CD14-positive monocyte (primary cell): ENCODE measurements around the gene TAF6. TPM values are rescaled to one million over a fixed set of nuclear protein-coding genes. Genes with fewer than 3 reads are reported as not detected.

ENCODE experiments used
- DNase-seq, 3 donors: peaks; one replicate each; pipeline ENCODE4 v3.0.0-alpha.2; 2011 to 2022
- H2AFZ ChIP-seq: 2 replicates; pipeline ENCODE4 v1.6.0; 2012; ENCODE audit warnings: mild to moderate bottlenecking, low read depth, low read length, inconsistent platforms; ENCODE audit not compliant: insufficient read depth, poor library complexity, severe bottlenecking
- H3K27ac ChIP-seq, 2 donors: 1 replicate in 1 of 2; 2 replicates in 1 of 2; pipeline ENCODE4 v1.5.1; 2012 to 2013; ENCODE audit warnings: low read length in 2 of 2, control low read depth in 1 of 2, inconsistent platforms in 1 of 2, low read depth in 1 of 2, mild to moderate bottlenecking in 1 of 2
- H3K27me3 ChIP-seq, 2 donors: one replicate each; pipeline versions ENCODE4 v1.6.0 to v1.6.1; 2011 to 2013; ENCODE audit warnings: low read length in 2 of 2; ENCODE audit not compliant: control insufficient read depth in 2 of 2, insufficient read depth in 2 of 2
- H3K36me3 ChIP-seq, 2 donors: replicated peaks in 1 of 2; 1 replicate in 1 of 2; 2 replicates in 1 of 2; pipeline versions ENCODE4 v1.5.1 to v1.6.1; 2012 to 2013; ENCODE audit warnings: low read length in 2 of 2, control low read depth in 1 of 2, inconsistent platforms in 1 of 2, mild to moderate bottlenecking in 1 of 2; ENCODE audit not compliant: insufficient read depth in 2 of 2, control insufficient read depth in 1 of 2
- H3K4me1 ChIP-seq, 2 donors: 1 replicate in 1 of 2; 2 replicates in 1 of 2; pipeline versions ENCODE4 v1.5.1 to v1.6.1; 2012 to 2013; ENCODE audit warnings: low read length in 2 of 2, control low read depth in 1 of 2, inconsistent platforms in 1 of 2, mild to moderate bottlenecking in 1 of 2, moderate library complexity in 1 of 2; ENCODE audit not compliant: insufficient read depth in 2 of 2, control insufficient read depth in 1 of 2
- H3K4me2 ChIP-seq: replicated peaks from 2 replicates; pipeline ENCODE3; 2012; ENCODE audit warnings: low read length, moderate library complexity, mild to moderate bottlenecking; ENCODE audit not compliant: poor library complexity, severe bottlenecking; ENCODE audit errors: extremely low read depth
- H3K4me3 ChIP-seq, 3 experiments: fragments of 200-600 bp in 1 of 3; sonication (generic) in 1 of 3; replicated peaks in 1 of 3; 1 replicate in 2 of 3; 2 replicates in 1 of 3; pipeline ENCODE4 v1.5.1; 2011 to 2013; ENCODE audit warnings: low read length in 3 of 3, mild to moderate bottlenecking in 3 of 3, control low read depth in 2 of 3, low read depth in 2 of 3, inconsistent platforms in 1 of 3, moderate library complexity in 1 of 3
- H3K79me2 ChIP-seq: 2 replicates; pipeline ENCODE4 v1.6.0; 2012; ENCODE audit warnings: mild to moderate bottlenecking, control low read depth, inconsistent platforms, low read length, moderate library complexity; ENCODE audit not compliant: insufficient read depth
- H3K9ac ChIP-seq: 2 replicates; pipeline ENCODE4 v1.6.0; 2017; ENCODE audit warnings: low read length, mild to moderate bottlenecking; ENCODE audit not compliant: insufficient read depth, poor library complexity, severe bottlenecking
- H3K9me3 ChIP-seq, 2 donors: replicated peaks in 1 of 2; 1 replicate in 1 of 2; 2 replicates in 1 of 2; pipeline versions ENCODE4 v1.5.1 to v1.6.1; 2012 to 2013; ENCODE audit warnings: low read length in 2 of 2, control low read depth in 1 of 2; ENCODE audit not compliant: control insufficient read depth in 1 of 2, insufficient read depth in 1 of 2
- H4K20me1 ChIP-seq: 2 replicates; pipeline ENCODE4 v1.6.0; 2012; ENCODE audit warnings: mild to moderate bottlenecking, low read length, control low read depth, moderate library complexity; ENCODE audit not compliant: insufficient read depth
- H3K27ac Mint-ChIP-seq, 7 donors: one replicate each; pipeline ENCODE4 v1.8.0; 2020; ENCODE audit warnings: mild to moderate bottlenecking in 7 of 7, mixed read lengths in 7 of 7, moderate library complexity in 6 of 7, inconsistent platforms in 2 of 7
- H3K27me3 Mint-ChIP-seq, 3 donors: one replicate each; pipeline ENCODE4 v1.8.0; 2021 to 2022; ENCODE audit warnings: low read depth in 3 of 3, mild to moderate bottlenecking in 3 of 3, mixed read lengths in 3 of 3, moderate library complexity in 3 of 3, inconsistent platforms in 1 of 3
- H3K36me3 Mint-ChIP-seq, 2 donors: one replicate each; pipeline ENCODE4 v1.8.0; 2020; ENCODE audit warnings: mixed read lengths in 2 of 2, inconsistent platforms in 1 of 2, mild to moderate bottlenecking in 1 of 2
- H3K4me1 Mint-ChIP-seq: one replicate; pipeline ENCODE4 v1.8.0; 2020; ENCODE audit warnings: mild to moderate bottlenecking, mixed read lengths
- H3K4me3 Mint-ChIP-seq, 2 donors: one replicate each; pipeline ENCODE4 v1.8.0; 2020; ENCODE audit warnings: mild to moderate bottlenecking in 2 of 2, mixed read lengths in 2 of 2, moderate library complexity in 1 of 2
- H3K9me3 Mint-ChIP-seq, 7 donors: one replicate each; pipeline ENCODE4 v1.8.0; 2020 to 2022; ENCODE audit warnings: mixed read lengths in 7 of 7, mild to moderate bottlenecking in 6 of 7, moderate library complexity in 6 of 7, inconsistent platforms in 2 of 7
- CTCF ChIP-seq: fragments of 200-600 bp; IDR thresholded peaks from one replicate; pipeline ENCODE4 v1.8.0; 2022; ENCODE audit warnings: antibody characterized with exemption, mild to moderate bottlenecking
- WGBS: methylation state at CpG from one replicate; pipeline ENCODE4 v1.1.5; 2013; ENCODE audit warnings: missing lambda C conversion rate; ENCODE audit not compliant: insufficient coverage; 5-methylcytosine and 5-hydroxymethylcytosine counted together
- intact Hi-C, 2 donors: fragments of 100-400 bp; cut with micrococcal nuclease; formaldehyde crosslinking; loops; one replicate each; pipeline versions ENCODE4 v1.15.0 to v1.15.1; 2023
- polyA plus RNA-seq, 3 donors: library from polyadenylated mRNA; depleted of rRNA in 1 of 3; unstranded in 2 of 3; stranded (reverse) in 1 of 3; fragments of 300-500 nt in 2 of 3; fragments of >200 nt in 1 of 3; fragmentation: Illumina TruSeq in 2 of 3; gene quantifications; 1 replicate in 2 of 3; 2 replicates in 1 of 3; pipeline ENCODE4 v1.2.3, GENCODE V29; 2012 to 2021

Gene TAF6
- polyA plus RNA-seq, 3 donors: 9.6 to 28.9 (median 11.0) TPM

GRCh38 chr7:100115026-100115425 lies 4.1 kb downstream of the TAF6 start:
- Histone ChIP-seq H2AFZ (no peak overlapping the region), H3K4me1 (peaks cover 13 to 16% of the 10 kb centered on the region in 2 donors), H3K79me2 (peaks cover 11% of the 10 kb centered on the region), H3K4me2 (no peak overlapping the region), H3K9me3 (no peaks in the 10 kb centered on the region), H3K27ac (no peak overlapping the region), H3K4me3 (no peak overlapping the region), H3K27me3 (no peaks in the 10 kb centered on the region), H4K20me1 (no peaks in the 10 kb centered on the region), H3K36me3 (peaks cover 34 to 40% of the 10 kb centered on the region in 2 donors), H3K9ac (no peak overlapping the region)
- DNase-seq: no peak
- TF ChIP-seq CTCF: no peak
- Mint-ChIP-seq H3K9me3 (no peaks in the 10 kb centered on the region), H3K27ac (peak overlapping the region in 1 of 7 donors; percentile 53), H3K27me3 (no peaks in the 10 kb centered on the region), H3K36me3 (peaks cover 30 to 51% of the 10 kb centered on the region in 2 donors), H3K4me1 (peaks cover 23% of the 10 kb centered on the region), H3K4me3 (no peak overlapping the region)
- WGBS: 98% methylated on average over 6 of the region's 7 CpGs
- intact Hi-C loops: no loop called here

- no peak overlapping the region for H3K4me3 ChIP-seq
- intact Hi-C loops: no loop called here
- no peak overlapping the region for H2AFZ ChIP-seq
- Mint-ChIP-seq H3K36me3 (peaks cover 48 to 82% of the 10 kb centered on the region in 2 donors), H3K4me1 (peaks cover 8% of the 10 kb centered on the region), H3K9me3 (no peaks in the 10 kb centered on the region), H3K27me3 (no peaks in the 10 kb centered on the region), H3K4me3 (no peak overlapping the region), H3K27ac (peak overlapping the region in 2 of 7 donors; percentile 7 to 54)
- H4K20me1 ChIP-seq: no peaks in the 10 kb centered on the region
- no peak overlapping the region for H3K4me2 ChIP-seq
- no peak overlapping the region for H3K9ac ChIP-seq
- H3K27ac ChIP-seq: no peak overlapping the region
- H3K79me2 ChIP-seq: no peaks in the 10 kb centered on the region
- H3K27me3 ChIP-seq: no peaks in the 10 kb centered on the region
- no peak for DNase-seq
- H3K9me3 ChIP-seq: no peaks in the 10 kb centered on the region
- peaks cover 53 to 69% of the 10 kb centered on the region in 2 donors for H3K36me3 ChIP-seq
- WGBS: 94% methylated on average over 5 of the region's 13 CpGs
- no peak for TF ChIP-seq CTCF
- no peaks in the 10 kb centered on the region for H3K4me1 ChIP-seq
These were observed 7.2 kb downstream of the TAF6 start for GRCh38 chr7:100111914-100112313.
